H9 (cell line): ENCODE measurements around the gene TBC1D8. TPM values are rescaled to one million over a fixed set of nuclear protein-coding genes. Genes with fewer than 3 reads are reported as not detected.

ENCODE experiments used
- DNase-seq: peaks from one replicate; pipeline ENCODE4 v3.0.0-alpha.2; 2017
- H2AFZ ChIP-seq: one replicate; pipeline ENCODE4 v1.6.1; 2013; ENCODE audit warnings: mild to moderate bottlenecking, low read length, control low read depth, moderate library complexity
- H2AK5ac ChIP-seq: 2 replicates; pipeline ENCODE4 v1.6.1; 2013; ENCODE audit warnings: low read length, control low read depth, mixed read lengths; ENCODE audit not compliant: insufficient read length
- H2BK120ac ChIP-seq: one replicate; pipeline ENCODE4 v1.6.1; 2013; ENCODE audit warnings: low read depth, mild to moderate bottlenecking, low read length, control low read depth, inconsistent platforms; ENCODE audit not compliant: poor library complexity, severe bottlenecking
- H2BK12ac ChIP-seq: 2 replicates; pipeline ENCODE4 v1.6.1; 2013; ENCODE audit warnings: low read length, control low read depth, mixed read lengths, low read depth; ENCODE audit not compliant: insufficient read length
- H2BK15ac ChIP-seq: 2 replicates; pipeline ENCODE4 v1.6.1; 2013; ENCODE audit warnings: low read depth, low read length, control low read depth
- H2BK20ac ChIP-seq: one replicate; pipeline ENCODE4 v1.6.1; 2013; ENCODE audit warnings: low read depth, mild to moderate bottlenecking, low read length, control low read depth, inconsistent platforms; ENCODE audit not compliant: poor library complexity, severe bottlenecking
- H2BK5ac ChIP-seq: 2 replicates; pipeline ENCODE4 v1.6.1; 2013; ENCODE audit warnings: low read length, control low read depth, mixed read lengths; ENCODE audit not compliant: insufficient read length
- H3K14ac ChIP-seq: 2 replicates; pipeline ENCODE4 v1.6.1; 2013; ENCODE audit warnings: low read length, control low read depth; ENCODE audit not compliant: insufficient read depth
- H3K18ac ChIP-seq: 2 replicates; pipeline ENCODE4 v1.6.1; 2013; ENCODE audit warnings: low read depth, mild to moderate bottlenecking, mixed read lengths, low read length, control low read depth; ENCODE audit not compliant: insufficient read length
- H3K23ac ChIP-seq: 2 replicates; pipeline ENCODE4 v1.6.1; 2013; ENCODE audit warnings: low read length, control low read depth, mixed read lengths, low read depth; ENCODE audit not compliant: insufficient read length
- H3K23me2 ChIP-seq: 2 replicates; pipeline ENCODE4 v1.6.1; 2013; ENCODE audit warnings: low read depth, mild to moderate bottlenecking, mixed read lengths, low read length, control low read depth; ENCODE audit not compliant: insufficient read length, poor library complexity, severe bottlenecking
- H3K27ac ChIP-seq: 2 replicates; pipeline ENCODE4 v1.5.1; 2013; ENCODE audit warnings: low read length, control low read depth, mixed read lengths, low read depth; ENCODE audit not compliant: insufficient read length
- H3K27me3 ChIP-seq: 2 replicates; pipeline ENCODE4 v1.6.1; 2013; ENCODE audit warnings: low read length, control low read depth, inconsistent platforms; ENCODE audit not compliant: insufficient read depth
- H3K4ac ChIP-seq: 2 replicates; pipeline ENCODE4 v1.6.1; 2013; ENCODE audit warnings: low read depth, mild to moderate bottlenecking, control low read depth, inconsistent platforms, low read length, moderate library complexity
- H3K4me1 ChIP-seq: 2 replicates; pipeline ENCODE4 v1.6.1; 2013; ENCODE audit warnings: low read length, control low read depth, inconsistent platforms; ENCODE audit not compliant: insufficient read depth
- H3K4me2 ChIP-seq: 2 replicates; pipeline ENCODE4 v1.6.1; 2013; ENCODE audit warnings: low read length, control low read depth, mixed read lengths; ENCODE audit not compliant: insufficient read length, insufficient read depth
- H3K56ac ChIP-seq: 2 replicates; pipeline ENCODE4 v1.6.1; 2013; ENCODE audit warnings: low read depth, mild to moderate bottlenecking, mixed read lengths, low read length, control low read depth; ENCODE audit not compliant: insufficient read length
- H3K79me1 ChIP-seq: 2 replicates; pipeline ENCODE4 v1.6.1; 2013; ENCODE audit warnings: low read depth, mild to moderate bottlenecking, moderate library complexity, low read length, control low read depth, inconsistent platforms; ENCODE audit not compliant: insufficient read depth, poor library complexity, severe bottlenecking
- H3K79me2 ChIP-seq: 2 replicates; pipeline ENCODE4 v1.6.1; 2013; ENCODE audit warnings: low read length, control low read depth, inconsistent platforms; ENCODE audit not compliant: insufficient read depth
- H3K9ac ChIP-seq: 2 replicates; pipeline ENCODE4 v1.6.1; 2013; ENCODE audit warnings: low read length, control low read depth, mixed read lengths; ENCODE audit not compliant: insufficient read length; ENCODE audit errors: extremely low read depth
- H3K9me3 ChIP-seq: one replicate; pipeline ENCODE4 v1.6.1; 2013; ENCODE audit warnings: low read depth, low read length, inconsistent platforms; ENCODE audit not compliant: control insufficient read depth
- H3T11ph ChIP-seq: one replicate; pipeline ENCODE4 v1.6.1; 2013; ENCODE audit warnings: mild to moderate bottlenecking, low read length, control low read depth, inconsistent platforms
- H4K20me1 ChIP-seq: one replicate; pipeline ENCODE4 v1.6.1; 2013; ENCODE audit not compliant: control insufficient read depth, insufficient read length, insufficient read depth
- H4K5ac ChIP-seq: 2 replicates; pipeline ENCODE4 v1.6.1; 2013; ENCODE audit warnings: low read depth, mild to moderate bottlenecking, mixed read lengths, low read length, control low read depth; ENCODE audit not compliant: insufficient read length
- H4K8ac ChIP-seq: replicated peaks from 2 replicates; pipeline ENCODE4 v1.6.1; 2013; ENCODE audit warnings: low read length, control low read depth, mixed read lengths, low read depth; ENCODE audit not compliant: insufficient read length
- H4K91ac ChIP-seq: 2 replicates; pipeline ENCODE4 v1.6.1; 2013; ENCODE audit warnings: low read depth, mild to moderate bottlenecking, moderate library complexity, mixed read lengths, low read length, control low read depth; ENCODE audit not compliant: insufficient read length
- H3K27ac Mint-ChIP-seq, 3 experiments: 2 replicates in 2 of 3; 3 replicates in 1 of 3; pipeline ENCODE4 v1.8.0; 2020 to 2021; ENCODE audit warnings: mixed read lengths in 3 of 3, mild to moderate bottlenecking in 1 of 3, moderate library complexity in 1 of 3
- H3K27me3 Mint-ChIP-seq: 2 replicates; pipeline ENCODE4 v1.8.0; 2021; ENCODE audit warnings: low read depth, mild to moderate bottlenecking, moderate library complexity, mixed read lengths
- H3K36me3 Mint-ChIP-seq, 3 experiments: 2 replicates in 2 of 3; 3 replicates in 1 of 3; pipeline ENCODE4 v1.8.0; 2020 to 2021; ENCODE audit warnings: low read depth in 3 of 3, mixed read lengths in 3 of 3; ENCODE audit not compliant: insufficient read depth in 1 of 3
- H3K4me1 Mint-ChIP-seq, 2 experiments: 2 replicates each; pipeline ENCODE4 v1.8.0; 2020; ENCODE audit warnings: mixed read lengths in 2 of 2
- H3K4me3 Mint-ChIP-seq, 2 experiments: 2 replicates in 1 of 2; 3 replicates in 1 of 2; pipeline ENCODE4 v1.8.0; 2020 to 2021; ENCODE audit warnings: mild to moderate bottlenecking in 2 of 2, mixed read lengths in 2 of 2, moderate library complexity in 1 of 2
- H3K9me3 Mint-ChIP-seq, 2 experiments: 2 replicates in 1 of 2; 3 replicates in 1 of 2; pipeline ENCODE4 v1.8.0; 2020; ENCODE audit warnings: mild to moderate bottlenecking in 2 of 2, mixed read lengths in 2 of 2, moderate library complexity in 1 of 2
- CTCF ChIP-seq: fragments of 200-600 bp; sonication (generic); conservative IDR thresholded peaks from 3 replicates; pipeline ENCODE4 v1.8.0; 2021; ENCODE audit warnings: antibody characterized with exemption, mild to moderate bottlenecking
- WGBS: extraction: QIAGEN DNeasy Blood & Tissue Kit; methylation state at CpG from one replicate; pipeline ENCODE4 v1.1.7; 2013; ENCODE audit warnings: missing lambda C conversion rate, low lambda C conversion rate, mixed read lengths; ENCODE audit not compliant: insufficient read length; ENCODE audit errors: extremely low coverage; 5-methylcytosine and 5-hydroxymethylcytosine counted together
- total RNA-seq: library from RNA; stranded (reverse); gene quantifications from 2 replicates; pipeline ENCODE4 v1.2.1, GENCODE V29; 2021

The TBC1D8 gene
- total RNA-seq, 1 experiment from 2014 or later, result 16.6 TPM

DNA sequence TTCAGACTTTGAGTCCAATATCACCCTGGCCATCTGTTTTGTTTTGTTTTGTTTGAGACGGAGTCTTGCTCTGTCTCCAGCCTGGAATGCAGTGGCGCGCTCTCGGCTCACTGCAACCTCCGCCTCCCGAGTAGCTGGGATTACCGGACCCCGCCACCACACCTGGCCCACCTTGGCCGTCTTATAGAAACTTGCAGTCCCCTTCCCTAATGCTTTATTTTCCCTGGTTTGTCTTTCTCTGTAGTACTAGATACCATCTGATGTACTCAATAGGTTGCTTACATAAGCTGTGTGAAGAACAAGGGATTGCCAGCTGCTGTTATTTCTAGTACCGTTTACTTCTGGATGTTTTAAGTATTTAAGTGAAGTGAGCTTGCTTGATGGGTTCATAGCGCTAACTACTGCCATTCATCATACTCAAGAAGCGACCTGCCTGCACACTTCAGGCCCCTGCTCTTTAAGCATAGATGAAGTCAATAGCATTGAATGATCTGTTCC lies 147.9 kb downstream of the TBC1D8 start:
- Histone ChIP-seq H2AFZ (no peak overlapping the region), H2BK15ac (no peak overlapping the region), H3K4ac (no peak overlapping the region), H2BK5ac (no peak overlapping the region), H2BK20ac (no peak overlapping the region), H3K79me2 (peaks cover 15% of the 10 kb centered on the region; the same call in 1 of the 2 replicates), H2BK12ac (no peak overlapping the region), H3T11ph (no peak overlapping the region), H3K18ac (no peak overlapping the region), H3K79me1 (no peaks in the 10 kb centered on the region), H3K23ac (no peak overlapping the region), H3K14ac (no peak overlapping the region; the same call in 1 of the 2 replicates), H2AK5ac (no peak overlapping the region), H3K27me3 (no peaks in the 10 kb centered on the region), H3K27ac (peak overlapping the region; percentile 37), H4K91ac (no peak overlapping the region), H3K4me2 (peak overlapping the region; percentile 83), H4K5ac (no peak overlapping the region), H3K4me1 (peaks cover 3% of the 10 kb centered on the region; the same call in 1 of the 2 replicates), H3K9ac (peak overlapping the region; percentile 96), H2BK120ac (no peak overlapping the region), H3K23me2 (peaks cover 8% of the 10 kb centered on the region), H4K8ac (no peak overlapping the region), H4K20me1 (no peaks in the 10 kb centered on the region), H3K9me3 (no peaks in the 10 kb centered on the region), H3K56ac (no peak overlapping the region)
- H3K4me3 Mint-ChIP-seq, result peak overlapping the region; percentile 87 to 98
- H3K27me3 Mint-ChIP-seq, result peaks cover 11% of the 10 kb centered on the region
- TF ChIP-seq CTCF, result no peak
- peaks cover 5% of the 10 kb centered on the region in 2 experiments; a peak in 4 of 5 replicates for H3K9me3 Mint-ChIP-seq
- H3K36me3 Mint-ChIP-seq, result peaks cover 54 to 60% (median 59%) of the 10 kb centered on the region in 3 experiments
- H3K4me1 Mint-ChIP-seq, result peaks cover 31 to 46% of the 10 kb centered on the region in 2 experiments
- no CpG with 5 or more reads among the region's 12 CpGs for WGBS
- H3K27ac Mint-ChIP-seq, result peak overlapping the region; percentile 95 to 99 (median 98)
- no peak for DNase-seq
